ENCODE data around the gene LRRN1.

LRRN1 gene

DNA sequence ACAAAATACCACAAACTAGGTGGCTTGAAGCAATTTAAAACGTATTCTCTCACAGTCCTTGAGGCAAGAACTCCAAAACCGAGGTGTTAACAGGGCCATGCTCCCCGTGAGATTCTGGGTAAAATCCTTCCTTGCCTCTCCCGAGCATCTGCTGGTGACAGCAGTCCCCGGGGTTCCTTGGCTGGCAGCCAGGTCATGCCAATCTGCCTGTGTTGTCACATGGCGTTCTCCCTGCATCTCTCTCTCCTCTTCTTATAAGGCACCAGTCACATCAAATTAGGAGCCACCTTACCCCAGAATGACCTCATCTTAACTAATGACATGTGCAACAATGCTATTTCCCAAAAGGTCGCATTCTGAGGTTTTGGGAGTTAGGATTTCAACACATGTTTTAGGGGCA is 26.3 kb upstream of the LRRN1 start:
- Histone ChIP-seq H3K4me2 (ENCODE audit: low read depth, low read length, poor library complexity, severe bottlenecking) (no peak overlapping the region), H3K27me3 (ENCODE audit: low read length) (no peaks in the 10 kb centered on the region), H3K27ac (ENCODE audit: low read depth, low read length) (no peak overlapping the region), H3K9me3 (ENCODE audit: insufficient read depth, low read length) (no peaks in the 10 kb centered on the region), H3K9ac (ENCODE audit: low read length) (no peak overlapping the region), H4K20me1 (ENCODE audit: low read depth, low read length) (no peaks in the 10 kb centered on the region), H3K9me2 (replicated peaks; ENCODE audit: insufficient read depth, low read length) (no peaks in the 10 kb centered on the region; the same call in 1 of the 2 replicates), H3F3A (ENCODE audit: insufficient read depth) (no peaks in the 10 kb centered on the region), H2AFZ (ENCODE audit: low read depth, low read length, severe bottlenecking) (no peak overlapping the region), H3K79me2 (ENCODE audit: insufficient read depth, low read length) (no peaks in the 10 kb centered on the region), H3K4me3 (ENCODE audit: insufficient read depth, low read length, poor library complexity, severe bottlenecking) (no peak overlapping the region), H3K36me3 (ENCODE audit: low read length) (no peaks in the 10 kb centered on the region)
- TF ChIP-seq EZH2phosphoT487 (conservative IDR thresholded peaks at IDR 0.05; ENCODE audit: low read length): no peak
- TF ChIP-seq, protein P1, sequence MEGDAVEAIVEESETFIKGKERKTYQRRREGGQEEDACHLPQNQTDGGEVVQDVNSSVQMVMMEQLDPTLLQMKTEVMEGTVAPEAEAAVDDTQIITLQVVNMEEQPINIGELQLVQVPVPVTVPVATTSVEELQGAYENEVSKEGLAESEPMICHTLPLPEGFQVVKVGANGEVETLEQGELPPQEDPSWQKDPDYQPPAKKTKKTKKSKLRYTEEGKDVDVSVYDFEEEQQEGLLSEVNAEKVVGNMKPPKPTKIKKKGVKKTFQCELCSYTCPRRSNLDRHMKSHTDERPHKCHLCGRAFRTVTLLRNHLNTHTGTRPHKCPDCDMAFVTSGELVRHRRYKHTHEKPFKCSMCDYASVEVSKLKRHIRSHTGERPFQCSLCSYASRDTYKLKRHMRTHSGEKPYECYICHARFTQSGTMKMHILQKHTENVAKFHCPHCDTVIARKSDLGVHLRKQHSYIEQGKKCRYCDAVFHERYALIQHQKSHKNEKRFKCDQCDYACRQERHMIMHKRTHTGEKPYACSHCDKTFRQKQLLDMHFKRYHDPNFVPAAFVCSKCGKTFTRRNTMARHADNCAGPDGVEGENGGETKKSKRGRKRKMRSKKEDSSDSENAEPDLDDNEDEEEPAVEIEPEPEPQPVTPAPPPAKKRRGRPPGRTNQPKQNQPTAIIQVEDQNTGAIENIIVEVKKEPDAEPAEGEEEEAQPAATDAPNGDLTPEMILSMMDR (IDR thresholded peaks at IDR 0.05; ENCODE audit: insufficient read depth, low read length, poor library complexity, severe bottlenecking): no peak

DNA sequence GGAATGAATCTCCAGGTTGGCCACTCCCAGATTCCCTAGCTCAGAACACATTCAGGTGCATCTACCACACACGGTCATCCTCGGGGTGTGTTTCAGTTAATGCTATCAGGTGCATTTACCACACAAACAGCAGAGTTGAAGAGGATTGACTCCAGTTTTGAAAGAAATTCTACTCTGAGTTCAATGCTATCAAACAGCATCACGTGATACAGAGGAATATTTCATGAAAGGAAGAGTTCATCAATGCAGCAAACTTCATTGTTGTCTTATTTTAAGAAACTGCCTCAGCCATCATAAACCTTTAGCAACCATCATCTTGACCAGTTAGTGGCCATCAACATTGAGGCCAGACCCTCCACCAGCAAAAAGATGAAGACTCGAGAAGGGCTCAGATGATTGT is 22.6 kb upstream of the LRRN1 start:
- Histone ChIP-seq H3K36me3 (ENCODE audit: low read length) (no peaks in the 10 kb centered on the region), H3K27me3 (ENCODE audit: low read length) (no peaks in the 10 kb centered on the region), H3K4me2 (ENCODE audit: low read depth, low read length, poor library complexity, severe bottlenecking) (no peak overlapping the region), H3K9ac (ENCODE audit: low read length) (no peak overlapping the region), H3K79me2 (ENCODE audit: insufficient read depth, low read length) (no peaks in the 10 kb centered on the region), H3K9me3 (ENCODE audit: insufficient read depth, low read length) (no peaks in the 10 kb centered on the region), H3K9me2 (replicated peaks; ENCODE audit: insufficient read depth, low read length) (no peaks in the 10 kb centered on the region; the same call in 1 of the 2 replicates), H3K4me3 (ENCODE audit: insufficient read depth, low read length, poor library complexity, severe bottlenecking) (no peak overlapping the region), H2AFZ (ENCODE audit: low read depth, low read length, severe bottlenecking) (no peak overlapping the region), H3F3A (ENCODE audit: insufficient read depth) (no peaks in the 10 kb centered on the region), H3K27ac (ENCODE audit: low read depth, low read length) (no peak overlapping the region), H4K20me1 (ENCODE audit: low read depth, low read length) (no peaks in the 10 kb centered on the region)
- TF ChIP-seq, protein P1 (IDR thresholded peaks at IDR 0.05; ENCODE audit: insufficient read depth, low read length, poor library complexity, severe bottlenecking): no peak
- TF ChIP-seq EZH2phosphoT487 (conservative IDR thresholded peaks at IDR 0.05; ENCODE audit: low read length): no peak

DNA sequence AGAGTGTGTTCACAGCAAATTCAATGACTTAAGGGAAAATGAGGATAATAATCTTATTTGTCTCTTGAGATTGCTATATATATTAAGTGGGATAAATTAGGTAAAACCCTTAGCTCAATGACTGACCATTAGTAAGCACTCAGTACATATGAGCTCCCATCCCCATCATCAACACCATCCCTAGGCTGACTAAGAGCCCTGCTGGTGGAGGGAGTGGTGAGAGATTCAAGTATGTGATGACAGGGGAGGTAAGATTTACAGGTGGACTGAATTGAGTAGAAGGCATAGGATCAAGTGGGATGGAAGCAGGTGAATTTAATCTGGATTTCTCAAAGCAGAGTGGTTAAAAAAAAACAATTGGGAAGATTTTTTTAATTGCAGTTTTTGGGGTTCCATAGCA is 21.0 kb upstream of the LRRN1 start:
- no peak overlapping the region for H2AFZ ChIP-seq (ENCODE audit: low read depth, low read length, severe bottlenecking)
- no peaks in the 10 kb centered on the region for H3K36me3 ChIP-seq (ENCODE audit: low read length)
- H4K20me1 ChIP-seq (ENCODE audit: low read depth, low read length): no peaks in the 10 kb centered on the region
- no peak overlapping the region for H3K4me3 ChIP-seq (ENCODE audit: insufficient read depth, low read length, poor library complexity, severe bottlenecking)
- TF ChIP-seq, protein P1 (IDR thresholded peaks at IDR 0.05; ENCODE audit: insufficient read depth, low read length, poor library complexity, severe bottlenecking): no peak
- no peak for TF ChIP-seq EZH2phosphoT487 (conservative IDR thresholded peaks at IDR 0.05; ENCODE audit: low read length)
- no peak overlapping the region for H3K9ac ChIP-seq (ENCODE audit: low read length)
- H3F3A ChIP-seq (ENCODE audit: insufficient read depth): no peaks in the 10 kb centered on the region
- H3K9me2 ChIP-seq (replicated peaks; ENCODE audit: insufficient read depth, low read length): no peaks in the 10 kb centered on the region; the same call in 1 of the 2 replicates
- no peaks in the 10 kb centered on the region for H3K79me2 ChIP-seq (ENCODE audit: insufficient read depth, low read length)
- no peaks in the 10 kb centered on the region for H3K27me3 ChIP-seq (ENCODE audit: low read length)
- H3K4me2 ChIP-seq (ENCODE audit: low read depth, low read length, poor library complexity, severe bottlenecking): no peak overlapping the region
- H3K27ac ChIP-seq (ENCODE audit: low read depth, low read length): no peak overlapping the region
- H3K9me3 ChIP-seq (ENCODE audit: insufficient read depth, low read length): no peaks in the 10 kb centered on the region
